HTERT RPE-1 (cell line): ENCODE measurements around the gene MYO1A.

ENCODE experiments used
- in situ Hi-C: fragments of 300-500 bp; cut with MboI; formaldehyde crosslinking; loops from 4 replicates; pipeline ENCODE4 v1.14.3; 2020; ENCODE audit warnings: low sequenced_read_pairs

MYO1A gene

GRCh38 chr12:56996793-56997545 is 53.0 kb downstream of the MYO1A start:
- in situ Hi-C loops, result loop anchor here (25.0 kb wide), 1 partner anchor 235 kb away; the partner anchor contains the start of genes HSD17B6 and PRIM1

- in situ Hi-C loops, result loop anchor here (25.0 kb wide), 1 partner anchor 234 kb away; the partner anchor contains the start of genes HSD17B6 and PRIM1
Observed at GRCh38 chr12:56995930-56996496, 53.9 kb downstream of the MYO1A start.

- in situ Hi-C loops, result loop anchor here (25.0 kb wide), 1 partner anchor 233 kb away; the partner anchor contains the start of genes HSD17B6 and PRIM1
Observed at GRCh38 chr12:56995201-56995929, 54.6 kb downstream of the MYO1A start.

- in situ Hi-C loops, result loop anchor here (25.0 kb wide), 1 partner anchor 232 kb away; the partner anchor contains the start of genes HSD17B6 and PRIM1
Observed at GRCh38 chr12:56994231-56994746, 55.6 kb downstream of the MYO1A start.

- in situ Hi-C loops, result loop anchor here (25.0 kb wide), 1 partner anchor 231 kb away; the partner anchor contains the start of genes HSD17B6 and PRIM1
Observed at GRCh38 chr12:56993346-56993745, 56.6 kb downstream of the MYO1A start.

- in situ Hi-C loops, result loop anchor here (25.0 kb wide), 1 partner anchor 229 kb away; the partner anchor contains the start of genes HSD17B6 and PRIM1
Observed at GRCh38 chr12:56991319-56992246, 58.3 kb downstream of the MYO1A start.

GRCh38 chr12:56990648-56991318 is 59.1 kb downstream of the MYO1A start:
- in situ Hi-C loops, result loop anchor here (25.0 kb wide), 1 partner anchor 228 kb away; the partner anchor contains the start of genes HSD17B6 and PRIM1

- in situ Hi-C loops, result loop anchor here (25.0 kb wide), 1 partner anchor 228 kb away; the partner anchor contains the start of genes HSD17B6 and PRIM1
Observed at GRCh38 chr12:56989861-56990610, 59.9 kb downstream of the MYO1A start.

- in situ Hi-C loops, result loop anchor here (25.0 kb wide), 1 partner anchor 226 kb away; the partner anchor contains the start of genes HSD17B6 and PRIM1
Observed at GRCh38 chr12:56988207-56988739, 61.7 kb downstream of the MYO1A start.

GRCh38 chr12:56987551-56988053 is 62.3 kb downstream of the MYO1A start:
- in situ Hi-C loops, result loop anchor here (25.0 kb wide), 1 partner anchor 225 kb away; the partner anchor contains the start of genes HSD17B6 and PRIM1

GRCh38 chr12:56987011-56987410 is 62.9 kb downstream of the MYO1A start:
- in situ Hi-C loops, result loop anchor here (25.0 kb wide), 1 partner anchor 225 kb away; the partner anchor contains the start of genes HSD17B6 and PRIM1

GRCh38 chr12:56985714-56986113 is 64.2 kb downstream of the MYO1A start:
- in situ Hi-C loops, result loop anchor here (25.0 kb wide), 1 partner anchor 223 kb away; the partner anchor contains the start of genes HSD17B6 and PRIM1

GRCh38 chr12:56983386-56983785 is 66.5 kb downstream of the MYO1A start:
- in situ Hi-C loops, result loop anchor here (25.0 kb wide), 1 partner anchor 221 kb away; the partner anchor contains the start of genes HSD17B6 and PRIM1

- in situ Hi-C loops, result loop anchor here (25.0 kb wide), 1 partner anchor 220 kb away; the partner anchor contains the start of genes HSD17B6 and PRIM1
Observed at GRCh38 chr12:56982578-56983236, 67.2 kb downstream of the MYO1A start.

- in situ Hi-C loops, result loop anchor here (25.0 kb wide), 1 partner anchor 219 kb away; the partner anchor contains the start of genes HSD17B6 and PRIM1
Observed at GRCh38 chr12:56980941-56981530, 68.9 kb downstream of the MYO1A start.

- in situ Hi-C loops, result loop anchor here (25.0 kb wide), 1 partner anchor 218 kb away; the partner anchor contains the start of genes HSD17B6 and PRIM1
Observed at GRCh38 chr12:56980268-56980667, 69.7 kb downstream of the MYO1A start.
